ENCODE data around the gene ETV7. TPM values are rescaled to one million over a fixed set of nuclear protein-coding genes. Genes with fewer than 3 reads are reported as not detected.

ETV7 gene
- total and polyA plus RNA-seq, 4 donors = 0.17 to 0.84 (median 0.36) TPM

DNA sequence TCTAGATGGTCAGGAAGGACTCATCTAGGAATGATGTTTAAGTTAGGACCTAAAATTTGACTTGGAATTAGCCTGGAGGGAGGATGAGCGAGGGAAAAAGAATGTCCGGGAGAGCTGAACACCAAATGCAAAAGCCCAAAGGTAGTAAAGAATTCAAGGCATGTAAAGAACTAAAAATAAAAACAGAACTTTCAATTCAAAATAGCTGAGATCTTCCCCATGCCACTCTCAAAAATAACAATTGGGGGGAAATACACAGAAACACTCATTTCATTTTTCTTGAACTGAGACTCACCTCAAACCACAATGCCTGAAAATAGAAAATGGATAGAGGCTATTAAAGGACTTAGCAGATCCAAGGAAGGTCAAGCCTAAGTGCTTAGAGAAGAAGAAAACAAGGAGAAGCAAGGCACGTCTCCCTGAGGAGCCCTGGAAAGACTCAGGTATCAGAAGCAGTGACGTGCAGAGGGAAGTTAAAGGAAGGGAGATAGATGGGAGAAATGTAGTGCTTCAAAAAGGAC is 44.7 kb upstream of the ETV7 start:
- 94% methylated on average over 4 of the region's 4 CpGs for WGBS
- TF ChIP-seq RAD21 (IDR thresholded peaks at IDR 0.05) (no peak), FOXA1 (IDR thresholded peaks at IDR 0.05) (no peak), NR2F2 (IDR thresholded peaks at IDR 0.05) (no peak)
- TF ChIP-seq, protein P1, sequence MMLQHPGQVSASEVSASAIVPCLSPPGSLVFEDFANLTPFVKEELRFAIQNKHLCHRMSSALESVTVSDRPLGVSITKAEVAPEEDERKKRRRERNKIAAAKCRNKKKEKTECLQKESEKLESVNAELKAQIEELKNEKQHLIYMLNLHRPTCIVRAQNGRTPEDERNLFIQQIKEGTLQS (IDR thresholded peaks at IDR 0.05) = no peak

DNA sequence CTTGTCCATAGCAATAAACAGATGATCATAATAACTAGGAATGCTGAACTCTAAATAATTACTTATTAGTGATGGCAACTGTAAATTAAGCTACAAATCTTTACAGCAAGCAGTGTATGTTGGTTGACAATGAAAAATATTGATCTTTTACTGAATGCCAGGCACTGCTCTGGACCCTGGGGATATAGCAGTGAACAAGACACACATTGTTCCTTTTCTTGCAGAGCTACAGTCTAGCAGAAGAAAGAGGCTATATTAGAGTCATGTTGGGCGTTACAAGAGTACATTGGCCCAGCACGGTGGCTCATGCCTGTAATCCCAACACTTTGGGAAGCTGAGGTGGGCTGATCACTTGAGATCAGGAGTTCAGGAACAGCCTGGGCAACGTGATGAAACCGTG is 43.7 kb upstream of the ETV7 start:
- TF ChIP-seq SP1 (IDR thresholded peaks at IDR 0.05) = no peak
- no peak for TF ChIP-seq FOXA1 (IDR thresholded peaks at IDR 0.05)
- no peak for TF ChIP-seq FOXA2 (IDR thresholded peaks at IDR 0.05)
- TF ChIP-seq, protein P2, sequence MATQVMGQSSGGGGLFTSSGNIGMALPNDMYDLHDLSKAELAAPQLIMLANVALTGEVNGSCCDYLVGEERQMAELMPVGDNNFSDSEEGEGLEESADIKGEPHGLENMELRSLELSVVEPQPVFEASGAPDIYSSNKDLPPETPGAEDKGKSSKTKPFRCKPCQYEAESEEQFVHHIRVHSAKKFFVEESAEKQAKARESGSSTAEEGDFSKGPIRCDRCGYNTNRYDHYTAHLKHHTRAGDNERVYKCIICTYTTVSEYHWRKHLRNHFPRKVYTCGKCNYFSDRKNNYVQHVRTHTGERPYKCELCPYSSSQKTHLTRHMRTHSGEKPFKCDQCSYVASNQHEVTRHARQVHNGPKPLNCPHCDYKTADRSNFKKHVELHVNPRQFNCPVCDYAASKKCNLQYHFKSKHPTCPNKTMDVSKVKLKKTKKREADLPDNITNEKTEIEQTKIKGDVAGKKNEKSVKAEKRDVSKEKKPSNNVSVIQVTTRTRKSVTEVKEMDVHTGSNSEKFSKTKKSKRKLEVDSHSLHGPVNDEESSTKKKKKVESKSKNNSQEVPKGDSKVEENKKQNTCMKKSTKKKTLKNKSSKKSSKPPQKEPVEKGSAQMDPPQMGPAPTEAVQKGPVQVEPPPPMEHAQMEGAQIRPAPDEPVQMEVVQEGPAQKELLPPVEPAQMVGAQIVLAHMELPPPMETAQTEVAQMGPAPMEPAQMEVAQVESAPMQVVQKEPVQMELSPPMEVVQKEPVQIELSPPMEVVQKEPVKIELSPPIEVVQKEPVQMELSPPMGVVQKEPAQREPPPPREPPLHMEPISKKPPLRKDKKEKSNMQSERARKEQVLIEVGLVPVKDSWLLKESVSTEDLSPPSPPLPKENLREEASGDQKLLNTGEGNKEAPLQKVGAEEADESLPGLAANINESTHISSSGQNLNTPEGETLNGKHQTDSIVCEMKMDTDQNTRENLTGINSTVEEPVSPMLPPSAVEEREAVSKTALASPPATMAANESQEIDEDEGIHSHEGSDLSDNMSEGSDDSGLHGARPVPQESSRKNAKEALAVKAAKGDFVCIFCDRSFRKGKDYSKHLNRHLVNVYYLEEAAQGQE (IDR thresholded peaks at IDR 0.05) = no peak
- TF ChIP-seq, protein P3, sequence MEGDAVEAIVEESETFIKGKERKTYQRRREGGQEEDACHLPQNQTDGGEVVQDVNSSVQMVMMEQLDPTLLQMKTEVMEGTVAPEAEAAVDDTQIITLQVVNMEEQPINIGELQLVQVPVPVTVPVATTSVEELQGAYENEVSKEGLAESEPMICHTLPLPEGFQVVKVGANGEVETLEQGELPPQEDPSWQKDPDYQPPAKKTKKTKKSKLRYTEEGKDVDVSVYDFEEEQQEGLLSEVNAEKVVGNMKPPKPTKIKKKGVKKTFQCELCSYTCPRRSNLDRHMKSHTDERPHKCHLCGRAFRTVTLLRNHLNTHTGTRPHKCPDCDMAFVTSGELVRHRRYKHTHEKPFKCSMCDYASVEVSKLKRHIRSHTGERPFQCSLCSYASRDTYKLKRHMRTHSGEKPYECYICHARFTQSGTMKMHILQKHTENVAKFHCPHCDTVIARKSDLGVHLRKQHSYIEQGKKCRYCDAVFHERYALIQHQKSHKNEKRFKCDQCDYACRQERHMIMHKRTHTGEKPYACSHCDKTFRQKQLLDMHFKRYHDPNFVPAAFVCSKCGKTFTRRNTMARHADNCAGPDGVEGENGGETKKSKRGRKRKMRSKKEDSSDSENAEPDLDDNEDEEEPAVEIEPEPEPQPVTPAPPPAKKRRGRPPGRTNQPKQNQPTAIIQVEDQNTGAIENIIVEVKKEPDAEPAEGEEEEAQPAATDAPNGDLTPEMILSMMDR (IDR thresholded peaks at IDR 0.05; ENCODE audit: low read depth, low read length, missing input control) = no peak
- TF ChIP-seq, protein P4, sequence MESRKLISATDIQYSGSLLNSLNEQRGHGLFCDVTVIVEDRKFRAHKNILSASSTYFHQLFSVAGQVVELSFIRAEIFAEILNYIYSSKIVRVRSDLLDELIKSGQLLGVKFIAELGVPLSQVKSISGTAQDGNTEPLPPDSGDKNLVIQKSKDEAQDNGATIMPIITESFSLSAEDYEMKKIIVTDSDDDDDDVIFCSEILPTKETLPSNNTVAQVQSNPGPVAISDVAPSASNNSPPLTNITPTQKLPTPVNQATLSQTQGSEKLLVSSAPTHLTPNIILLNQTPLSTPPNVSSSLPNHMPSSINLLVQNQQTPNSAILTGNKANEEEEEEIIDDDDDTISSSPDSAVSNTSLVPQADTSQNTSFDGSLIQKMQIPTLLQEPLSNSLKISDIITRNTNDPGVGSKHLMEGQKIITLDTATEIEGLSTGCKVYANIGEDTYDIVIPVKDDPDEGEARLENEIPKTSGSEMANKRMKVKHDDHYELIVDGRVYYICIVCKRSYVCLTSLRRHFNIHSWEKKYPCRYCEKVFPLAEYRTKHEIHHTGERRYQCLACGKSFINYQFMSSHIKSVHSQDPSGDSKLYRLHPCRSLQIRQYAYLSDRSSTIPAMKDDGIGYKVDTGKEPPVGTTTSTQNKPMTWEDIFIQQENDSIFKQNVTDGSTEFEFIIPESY (IDR thresholded peaks at IDR 0.05) = no peak
- no peak for TF ChIP-seq HNF4G (IDR thresholded peaks at IDR 0.05)
- no peak for TF ChIP-seq HNF4A (conservative IDR thresholded peaks at IDR 0.05)
- TF ChIP-seq NR2F2 (IDR thresholded peaks at IDR 0.05) = no peak
- Histone ChIP-seq H3K27ac (ENCODE audit: low read depth in 1 of 2, low read length in 2 of 2) (no peak overlapping the region), H3K4me1 (ENCODE audit: control insufficient read depth in 4 of 4, insufficient read depth in 4 of 4, low read length in 3 of 4) (peaks cover 0 to 2% (median 0%) of the 10 kb centered on the region in 4 donors), H3K4me3 (ENCODE audit: low read depth in 1 of 3, low read length in 3 of 3) (no peak overlapping the region), H3K27me3 (ENCODE audit: control insufficient read depth in 4 of 4, insufficient read depth in 4 of 4, low read length in 3 of 4) (no peaks in the 10 kb centered on the region), H3K36me3 (ENCODE audit: control insufficient read depth in 4 of 4, insufficient read depth in 3 of 4, low read depth in 1 of 4, low read length in 3 of 4) (no peaks in the 10 kb centered on the region), H3K9ac (ENCODE audit: low read depth in 1 of 2, low read length in 2 of 2) (no peak overlapping the region), H3K9me3 (ENCODE audit: control insufficient read depth in 4 of 4, low read length in 3 of 4) (no peaks in the 10 kb centered on the region)
- whole genome bisulfite sequencing = 93% methylated on average over 4 of the region's 4 CpGs
- no peak for DNase-seq (ENCODE audit: low spot score)

More for the DNA sequence above, 44.7 kb upstream of the ETV7 start:
- H3K27ac ChIP-seq (ENCODE audit: low read depth in 1 of 2, low read length in 2 of 2) = no peak overlapping the region
- no peak for DNase-seq (ENCODE audit: low spot score)
- no peaks in the 10 kb centered on the region for H3K9me3 ChIP-seq (ENCODE audit: control insufficient read depth in 4 of 4, low read length in 3 of 4)
- no peaks in the 10 kb centered on the region for H3K36me3 ChIP-seq (ENCODE audit: control insufficient read depth in 4 of 4, insufficient read depth in 3 of 4, low read depth in 1 of 4, low read length in 3 of 4)
- no peaks in the 10 kb centered on the region for H3K27me3 ChIP-seq (ENCODE audit: control insufficient read depth in 4 of 4, insufficient read depth in 4 of 4, low read length in 3 of 4)
- H3K9ac ChIP-seq (ENCODE audit: low read depth in 1 of 2, low read length in 2 of 2) = no peak overlapping the region
- no peak overlapping the region for H3K4me3 ChIP-seq (ENCODE audit: low read depth in 1 of 3, low read length in 3 of 3)
- H3K4me1 ChIP-seq (ENCODE audit: control insufficient read depth in 4 of 4, insufficient read depth in 4 of 4, low read length in 3 of 4) = peaks cover 0 to 2% (median 0%) of the 10 kb centered on the region in 4 donors

Data from liver (tissue), 9 donors.